Measurements from ENCODE around the gene CGREF1.
A peak's percentile ranks its signal among the peaks of the same experiment; 100 is the strongest.
"Not testable (repeated sequence)": the region's sequence is repeated elsewhere in the genome, so short reads cannot be mapped to it uniquely, and the experiment has no call there.

Gene CGREF1

GRCh38 chr2:27086724-27087593, 32.0 kb downstream of the CGREF1 start, which contains the start of gene KHK:
KHK (plus strand) TSS chr2:27086772; CDS start chr2:27087260, 488 bp downstream.
- DNase-seq: no peak

GRCh38 chr2:27086090-27086723, 32.7 kb downstream of the CGREF1 start:
- peak; percentile 96 for DNase-seq

GRCh38 chr2:27085673-27086089, 33.2 kb downstream of the CGREF1 start:
- peak; percentile 18 for DNase-seq

GRCh38 chr2:27085062-27085672, 33.8 kb downstream of the CGREF1 start:
- no peak for DNase-seq

GRCh38 chr2:27084297-27085061, 34.4 kb downstream of the CGREF1 start:
- no peak for DNase-seq

GRCh38 chr2:27083410-27084296, 35.3 kb downstream of the CGREF1 start:
- no peak for DNase-seq

GRCh38 chr2:27082773-27083409, 36.0 kb downstream of the CGREF1 start:
- DNase-seq: no peak

GRCh38 chr2:27081984-27082772, 36.8 kb downstream of the CGREF1 start:
- no peak for DNase-seq

GRCh38 chr2:27080603-27080936, 38.4 kb downstream of the CGREF1 start:
- no peak for DNase-seq

- no peak for DNase-seq
Measured at GRCh38 chr2:27080140-27080469, 38.8 kb downstream of the CGREF1 start.

- DNase-seq: no peak
Measured at GRCh38 chr2:27079233-27080139, 39.4 kb downstream of the CGREF1 start.

- no peak for DNase-seq
Measured at GRCh38 chr2:27078267-27079194, 40.4 kb downstream of the CGREF1 start, which contains the start of gene EMILIN1. EMILIN1 (plus strand) TSS chr2:27078615; CDS start chr2:27079066, 451 bp downstream.

GRCh38 chr2:27077231-27077630, 41.7 kb downstream of the CGREF1 start:
- DNase-seq: no peak

GRCh38 chr2:27076323-27076722, 42.6 kb downstream of the CGREF1 start:
- DNase-seq: no peak

GRCh38 chr2:27075566-27075871, 43.4 kb downstream of the CGREF1 start:
- not testable (repeated sequence) for DNase-seq

- peak; percentile 39 for DNase-seq
Measured at GRCh38 chr2:27074738-27075565, 44.0 kb downstream of the CGREF1 start.

GRCh38 chr2:27073782-27074181, 45.1 kb downstream of the CGREF1 start:
- no peak for DNase-seq

- DNase-seq: no peak
Measured at GRCh38 chr2:27072920-27073319, 46.0 kb downstream of the CGREF1 start.
